Ishikawa (cell line): Measurements from ENCODE around the gene B4GALT5.

Source experiments
- CEBPB ChIP-seq: IDR thresholded peaks from 2 replicates; pipeline ENCODE4 v1.6.1; 2012
- CREB1 ChIP-seq: IDR thresholded peaks from 2 replicates; pipeline ENCODE4 v1.6.1; 2012; ENCODE audit warnings: low read depth
- EP300 ChIP-seq: IDR thresholded peaks from 2 replicates; pipeline ENCODE4 v1.6.1; 2012; ENCODE audit warnings: borderline replicate concordance
- FOXM1 ChIP-seq: IDR thresholded peaks from 2 replicates; pipeline ENCODE4 v1.6.1; 2012; ENCODE audit warnings: low read depth, borderline replicate concordance
- MAX ChIP-seq: IDR thresholded peaks from 2 replicates; pipeline ENCODE4 v1.6.1; 2012
- TCF12 ChIP-seq: IDR thresholded peaks from 2 replicates; pipeline ENCODE4 v1.6.1; 2012; ENCODE audit warnings: low read depth
- YY1 ChIP-seq: IDR thresholded peaks from 2 replicates; pipeline ENCODE4 v1.6.1; 2012; ENCODE audit warnings: low read depth
- TF ChIP-seq, protein P1 (sequence below): IDR thresholded peaks from 2 replicates; pipeline ENCODE4 v1.6.1; 2012; ENCODE audit warnings: low read depth, mild to moderate bottlenecking
- TF ChIP-seq, protein P2 (sequence below): IDR thresholded peaks from 2 replicates; pipeline ENCODE4 v1.6.1; 2012

DNA sequence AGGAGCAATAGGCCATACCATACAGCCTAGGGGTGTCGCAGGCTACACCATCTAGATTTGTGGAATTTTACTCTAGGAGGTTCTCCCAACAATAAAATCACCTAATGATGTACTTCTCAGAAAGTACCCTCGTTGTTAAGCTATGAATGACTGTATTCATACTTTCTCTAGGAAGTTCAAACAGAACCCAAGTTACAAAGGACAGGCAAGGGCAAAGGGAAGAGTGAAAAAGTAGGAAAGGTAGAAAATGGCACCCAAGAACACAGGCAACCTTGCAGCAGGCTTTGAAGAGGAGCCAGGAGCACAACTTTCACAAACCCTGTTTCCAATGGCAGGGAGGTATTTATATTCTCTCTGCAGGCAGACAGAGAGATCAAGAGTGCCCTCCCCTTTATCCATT is 67.2 kb downstream of the B4GALT5 start:
- TF ChIP-seq, protein P1, sequence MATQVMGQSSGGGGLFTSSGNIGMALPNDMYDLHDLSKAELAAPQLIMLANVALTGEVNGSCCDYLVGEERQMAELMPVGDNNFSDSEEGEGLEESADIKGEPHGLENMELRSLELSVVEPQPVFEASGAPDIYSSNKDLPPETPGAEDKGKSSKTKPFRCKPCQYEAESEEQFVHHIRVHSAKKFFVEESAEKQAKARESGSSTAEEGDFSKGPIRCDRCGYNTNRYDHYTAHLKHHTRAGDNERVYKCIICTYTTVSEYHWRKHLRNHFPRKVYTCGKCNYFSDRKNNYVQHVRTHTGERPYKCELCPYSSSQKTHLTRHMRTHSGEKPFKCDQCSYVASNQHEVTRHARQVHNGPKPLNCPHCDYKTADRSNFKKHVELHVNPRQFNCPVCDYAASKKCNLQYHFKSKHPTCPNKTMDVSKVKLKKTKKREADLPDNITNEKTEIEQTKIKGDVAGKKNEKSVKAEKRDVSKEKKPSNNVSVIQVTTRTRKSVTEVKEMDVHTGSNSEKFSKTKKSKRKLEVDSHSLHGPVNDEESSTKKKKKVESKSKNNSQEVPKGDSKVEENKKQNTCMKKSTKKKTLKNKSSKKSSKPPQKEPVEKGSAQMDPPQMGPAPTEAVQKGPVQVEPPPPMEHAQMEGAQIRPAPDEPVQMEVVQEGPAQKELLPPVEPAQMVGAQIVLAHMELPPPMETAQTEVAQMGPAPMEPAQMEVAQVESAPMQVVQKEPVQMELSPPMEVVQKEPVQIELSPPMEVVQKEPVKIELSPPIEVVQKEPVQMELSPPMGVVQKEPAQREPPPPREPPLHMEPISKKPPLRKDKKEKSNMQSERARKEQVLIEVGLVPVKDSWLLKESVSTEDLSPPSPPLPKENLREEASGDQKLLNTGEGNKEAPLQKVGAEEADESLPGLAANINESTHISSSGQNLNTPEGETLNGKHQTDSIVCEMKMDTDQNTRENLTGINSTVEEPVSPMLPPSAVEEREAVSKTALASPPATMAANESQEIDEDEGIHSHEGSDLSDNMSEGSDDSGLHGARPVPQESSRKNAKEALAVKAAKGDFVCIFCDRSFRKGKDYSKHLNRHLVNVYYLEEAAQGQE, result no peak
- no peak for TF ChIP-seq EP300
- no peak for TF ChIP-seq FOXM1
- TF ChIP-seq, protein P2, sequence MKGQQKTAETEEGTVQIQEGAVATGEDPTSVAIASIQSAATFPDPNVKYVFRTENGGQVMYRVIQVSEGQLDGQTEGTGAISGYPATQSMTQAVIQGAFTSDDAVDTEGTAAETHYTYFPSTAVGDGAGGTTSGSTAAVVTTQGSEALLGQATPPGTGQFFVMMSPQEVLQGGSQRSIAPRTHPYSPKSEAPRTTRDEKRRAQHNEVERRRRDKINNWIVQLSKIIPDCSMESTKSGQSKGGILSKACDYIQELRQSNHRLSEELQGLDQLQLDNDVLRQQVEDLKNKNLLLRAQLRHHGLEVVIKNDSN, result no peak
- no peak for TF ChIP-seq YY1
- no peak for TF ChIP-seq CEBPB
- no peak for TF ChIP-seq CREB1
- no peak for TF ChIP-seq MAX
- TF ChIP-seq TCF12, result no peak
